Measurements from ENCODE around the gene TBC1D1.

- no peak for TF ChIP-seq ZNF274 (IDR thresholded peaks at IDR 0.05; ENCODE audit: low read depth, low read length)
- TF ChIP-seq SUZ12 (IDR thresholded peaks at IDR 0.05; ENCODE audit: extremely low read depth, insufficient read depth, insufficient read length), result no peak
- TF ChIP-seq YY1 (IDR thresholded peaks at IDR 0.05; ENCODE audit: insufficient read depth, insufficient read length), result no peak
These were observed 13.9 kb downstream of the TBC1D1 start for GRCh38 chr4:37904824-37905223.
